Panc1 (cell line): ENCODE results near the gene NR6A1. TPM values are rescaled to one million over a fixed set of nuclear protein-coding genes. Genes with fewer than 3 reads are reported as not detected.
A peak's percentile ranks its signal among the peaks of the same experiment; 100 is the strongest.

ENCODE experiments used
- ATAC-seq: fragments of 200-7000 bp; cut with Tn5 transposase; 2 replicates; pipeline ENCODE4 v1.9.1; 2020; ENCODE audit warnings: mild to moderate bottlenecking, moderate library complexity
- BruUV-seq: library from RNA; stranded (reverse); fragments of 400-500 nt; replicated peaks from 2 replicates; lab custom pipeline; 2021; lab: Mats Ljungman, UMichigan
- CTCF ChIA-PET: fragments of 300-600 bp; sonication (Branson Sonifier 250); formaldehyde crosslinking; loops from one replicate; lab custom pipeline; 2022; ENCODE audit warnings: antibody characterized with exemption; lab: Charles Lee
- POLR2A ChIA-PET: fragments of 300-600 bp; sonication (Branson Sonifier 250); formaldehyde crosslinking; loops from one replicate; lab custom pipeline; 2022; ENCODE audit warnings: antibody characterized with exemption; lab: Charles Lee
- DNase-seq: peaks from one replicate; pipeline ENCODE4 v3.0.0-alpha.2; 2010; ENCODE audit warnings: low read depth, low spot score
- H3K27ac ChIP-seq: 2 replicates; pipeline ENCODE4 v1.5.1; 2011; ENCODE audit warnings: mild to moderate bottlenecking, low read length, inconsistent platforms
- H3K27me3 ChIP-seq: fragments of 200-500 bp; sonication (Bioruptor generic); 2 replicates; pipeline ENCODE4 v1.6.0; 2014; ENCODE audit warnings: low read length, inconsistent platforms; ENCODE audit not compliant: control insufficient read depth, insufficient read depth
- H3K36me3 ChIP-seq: fragments of 200-500 bp; sonication (Bioruptor generic); 2 replicates; pipeline ENCODE4 v1.5.1; 2014; ENCODE audit warnings: inconsistent platforms, mild to moderate bottlenecking, low read length, moderate library complexity; ENCODE audit not compliant: control insufficient read depth, insufficient read depth
- H3K4me1 ChIP-seq: 2 replicates; pipeline ENCODE4 v1.5.1; 2011; ENCODE audit warnings: inconsistent platforms, mild to moderate bottlenecking, low read length, moderate library complexity; ENCODE audit not compliant: control insufficient read depth, insufficient read depth
- H3K4me3 ChIP-seq, 2 experiments: 2 replicates each; pipeline ENCODE4 v1.5.1; 2011 to 2012; ENCODE audit warnings: low read depth in 2 of 2, low read length in 2 of 2, mild to moderate bottlenecking in 2 of 2, inconsistent platforms in 1 of 2, moderate library complexity in 1 of 2
- H3K9me3 ChIP-seq: fragments of 200-500 bp; sonication (Bioruptor generic); 2 replicates; pipeline ENCODE4 v1.5.1; 2014; ENCODE audit warnings: low read depth, mild to moderate bottlenecking, inconsistent platforms, low read length, moderate library complexity; ENCODE audit not compliant: control insufficient read depth, insufficient read depth
- CTCF ChIP-seq: fragments of 450-650 bp; IDR thresholded peaks from 2 replicates; pipeline ENCODE4 v1.5.1; 2017; ENCODE audit warnings: mild to moderate bottlenecking
- POLR2AphosphoS5 ChIP-seq: IDR thresholded peaks from 2 replicates; pipeline ENCODE4 v1.6.1; 2012; ENCODE audit warnings: mild to moderate bottlenecking, low read depth, low read length, moderate library complexity
- REST ChIP-seq, 2 experiments: IDR thresholded peaks; 2 replicates each; pipeline ENCODE4 v1.6.1; 2011 to 2012; ENCODE audit warnings: low read depth in 2 of 2, control low read depth in 1 of 2, low read length in 1 of 2, mild to moderate bottlenecking in 1 of 2, moderate library complexity in 1 of 2; ENCODE audit not compliant: insufficient read depth in 1 of 2
- SIN3A ChIP-seq: IDR thresholded peaks from 2 replicates; pipeline ENCODE4 v1.6.1; 2012; ENCODE audit warnings: low read depth, mild to moderate bottlenecking, low read length, moderate library complexity, borderline replicate concordance; ENCODE audit not compliant: insufficient read depth
- TCF7L2 ChIP-seq: IDR thresholded peaks from 2 replicates; pipeline ENCODE4 v1.6.1; 2011; ENCODE audit warnings: mild to moderate bottlenecking, low read depth, low read length, inconsistent platforms
- in situ Hi-C: cut with HindIII; loops from 2 replicates; pipeline ENCODE4 v1.10.0; 2016; ENCODE audit warnings: low sequenced_read_pairs, low pct_unique_long_range_greater_than_20kb
- intact Hi-C: fragments of 100-400 bp; cut with micrococcal nuclease; formaldehyde crosslinking; loops from one replicate; pipeline ENCODE4 v1.10.0; 2022; ENCODE audit not compliant: unreplicated experiment
- total RNA-seq: library from RNA; stranded (reverse); gene quantifications from one replicate; pipeline ENCODE4 v1.2.1, GENCODE V29; 2021; ENCODE audit not compliant: unreplicated experiment

NR6A1 gene
- total RNA-seq, 1 experiment from 2014 or later = 7.6 TPM

- in situ Hi-C loops = no loop called here
- H3K9me3 ChIP-seq = no peaks in the 10 kb centered on the region
- ATAC-seq (peak; percentile 63), DNase-seq (no peak)
- H3K27me3 ChIP-seq = no peaks in the 10 kb centered on the region
- peaks cover 11% of the 10 kb centered on the region; the same call in 1 of the 2 replicates for H3K4me1 ChIP-seq
- ChIA-PET CTCF (interaction anchor here (1.0 kb wide), 1 partner anchor 25 kb away, joined by 3 read pairs; no protein-coding TSS in a partner anchor), POLR2A (no interaction called here)
- intact Hi-C loops = loop anchor here (10.0 kb wide), 1 partner anchor 97 kb away; the partner anchor contains the start of gene PSMB7
- H3K36me3 ChIP-seq = no peaks in the 10 kb centered on the region; the same call in 1 of the 2 replicates
- H3K27ac ChIP-seq = no peak overlapping the region
- BruUV-seq = no TSS peak
- TF ChIP-seq SIN3A (no peak), POLR2AphosphoS5 (no peak), CTCF (no peak; the same call in 1 of the 2 replicates), REST (IDR thresholded peaks at IDR 0.05; ENCODE audit: insufficient read depth in 1 of 2, low read depth in 2 of 2, low read length in 1 of 2) (no peak), TCF7L2 (no peak)
- no peak overlapping the region for H3K4me3 ChIP-seq
Measured at GRCh38 chr9:124511426-124511840, 259.7 kb downstream of the NR6A1 start.

- no TSS peak for BruUV-seq
- ChIA-PET CTCF (no interaction called here), POLR2A (no interaction called here)
- TF ChIP-seq TCF7L2 (no peak), POLR2AphosphoS5 (no peak), SIN3A (no peak), REST (IDR thresholded peaks at IDR 0.05; ENCODE audit: insufficient read depth in 1 of 2, low read depth in 2 of 2, low read length in 1 of 2) (no peak), CTCF (no peak)
- no peaks in the 10 kb centered on the region for H3K27me3 ChIP-seq
- DNase-seq = no peak
- peaks cover 11% of the 10 kb centered on the region; the same call in 1 of the 2 replicates for H3K4me1 ChIP-seq
- no peak overlapping the region for H3K27ac ChIP-seq
- in situ Hi-C loops = no loop called here
- no peak overlapping the region for H3K4me3 ChIP-seq
- no peaks in the 10 kb centered on the region; the same call in 1 of the 2 replicates for H3K36me3 ChIP-seq
- intact Hi-C loops = loop anchor here (10.0 kb wide), 1 partner anchor 96 kb away; the partner anchor contains the start of gene PSMB7
- peak; percentile 7; the same call in 1 of the 2 replicates for ATAC-seq
- H3K9me3 ChIP-seq = no peaks in the 10 kb centered on the region
Measured at GRCh38 chr9:124510650-124511425, 260.3 kb downstream of the NR6A1 start.
